Natural killer cell (primary cell): ENCODE results near the gene MACROD2. TPM values are rescaled to one million over a fixed set of nuclear protein-coding genes. Genes with fewer than 3 reads are reported as not detected.

Experiments
- ATAC-seq, 3 donors: fragments of 150-1000 bp in 2 of 3; fragments of 200-7000 bp in 1 of 3; cut with Tn5 transposase; 1 replicate in 1 of 3; 2 replicates in 2 of 3; pipeline ENCODE4 v1.10.0; 2021; ENCODE audit warnings: mild to moderate bottlenecking in 2 of 3, moderate library complexity in 2 of 3
- DNase-seq, 2 donors: peaks; one replicate each; pipeline versions ENCODE4 v3.0.0 to v3.0.0-alpha.2; 2013 to 2021; ENCODE audit warnings: mixed read lengths in 1 of 2
- H3K27ac ChIP-seq: one replicate; pipeline ENCODE4 v1.5.1; 2013; ENCODE audit warnings: mild to moderate bottlenecking, low read length
- H3K27me3 ChIP-seq: one replicate; pipeline ENCODE4 v1.6.1; 2013; ENCODE audit warnings: low read length; ENCODE audit not compliant: control insufficient read depth, insufficient read depth
- H3K36me3 ChIP-seq: one replicate; pipeline ENCODE4 v1.6.1; 2013; ENCODE audit warnings: low read length; ENCODE audit not compliant: control insufficient read depth, insufficient read depth
- H3K4me1 ChIP-seq: one replicate; pipeline ENCODE4 v1.6.1; 2013; ENCODE audit warnings: low read length; ENCODE audit not compliant: control insufficient read depth, insufficient read depth
- H3K4me3 ChIP-seq: one replicate; pipeline ENCODE4 v1.5.1; 2013; ENCODE audit warnings: low read length
- H3K9me3 ChIP-seq: one replicate; pipeline ENCODE4 v1.6.1; 2013; ENCODE audit warnings: low read length; ENCODE audit not compliant: control insufficient read depth, insufficient read depth
- H3K27ac Mint-ChIP-seq, 2 donors: one replicate each; pipeline ENCODE4 v1.8.0; 2022; ENCODE audit warnings: mild to moderate bottlenecking in 2 of 2, mixed read lengths in 2 of 2, moderate library complexity in 1 of 2
- H3K27me3 Mint-ChIP-seq, 2 donors: one replicate each; pipeline ENCODE4 v1.8.0; 2022; ENCODE audit warnings: low read depth in 2 of 2, mixed read lengths in 2 of 2
- H3K36me3 Mint-ChIP-seq: one replicate; pipeline ENCODE4 v1.8.0; 2022; ENCODE audit warnings: mixed read lengths
- H3K4me1 Mint-ChIP-seq, 2 donors: one replicate each; pipeline ENCODE4 v1.8.0; 2022; ENCODE audit warnings: mixed read lengths in 2 of 2
- H3K4me3 Mint-ChIP-seq: one replicate; pipeline ENCODE4 v1.8.0; 2022; ENCODE audit warnings: mild to moderate bottlenecking, moderate library complexity, mixed read lengths
- H3K9me3 Mint-ChIP-seq, 2 donors: one replicate each; pipeline ENCODE4 v1.8.0; 2022; ENCODE audit warnings: mixed read lengths in 2 of 2
- WGBS: methylation state at CpG from one replicate; pipeline ENCODE4 v1.1.7; 2013; ENCODE audit warnings: missing lambda C conversion rate; ENCODE audit not compliant: insufficient coverage; 5-methylcytosine and 5-hydroxymethylcytosine counted together
- intact Hi-C: fragments of 100-400 bp; cut with micrococcal nuclease; formaldehyde crosslinking; loops from one replicate; pipeline ENCODE4 v1.14.2; 2022
- total RNA-seq, 4 donors: library from RNA; stranded (reverse); fragments of 120-200 nt in 1 of 4; gene quantifications; one replicate each; pipeline versions ENCODE4 v1.2.3 to v1.2.4, GENCODE V29; 2013 to 2022
- TF ChIP-seq, protein P1 (sequence below): fragments of 200-600 bp; IDR thresholded peaks from one replicate; pipeline ENCODE4 v1.8.0; 2022; ENCODE audit warnings: antibody characterized with exemption

The MACROD2 gene
- total RNA-seq, 3 donors from 2014 or later (not counting 1 experiment from before 2014, with no cell fraction given), result 0.19 to 0.88 TPM; not detected in 1

DNA sequence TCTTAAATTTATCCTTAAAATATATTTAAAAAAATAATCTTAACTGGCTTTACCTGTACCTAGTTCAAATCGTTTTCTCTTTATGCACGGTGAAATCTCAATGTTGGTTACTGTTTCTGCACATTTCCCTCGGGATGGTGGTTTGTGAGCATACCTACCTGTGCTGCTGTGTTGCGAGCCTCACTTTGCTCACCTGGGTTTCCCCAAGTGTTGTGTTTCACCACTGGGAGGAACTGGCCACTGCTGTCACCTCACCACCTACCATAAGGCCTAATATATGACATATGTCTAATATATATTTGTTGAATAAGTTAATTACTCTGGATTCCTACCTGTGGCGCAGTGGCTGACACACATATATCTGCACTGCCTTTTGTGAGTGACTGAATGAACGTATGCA lies 835.6 kb downstream of the MACROD2 start:
- no peaks in the 10 kb centered on the region for H3K36me3 Mint-ChIP-seq
- peaks cover 5% of the 10 kb centered on the region for H3K9me3 ChIP-seq
- no peak overlapping the region for H3K4me3 Mint-ChIP-seq
- no peaks in the 10 kb centered on the region for H3K4me1 ChIP-seq
- no peaks in the 10 kb centered on the region for H3K27me3 Mint-ChIP-seq
- no peaks in the 10 kb centered on the region for H3K27me3 ChIP-seq
- H3K9me3 Mint-ChIP-seq, result peaks cover 2% of the 10 kb centered on the region in 2 donors
- H3K27ac ChIP-seq, result no peak overlapping the region
- no peak overlapping the region for H3K27ac Mint-ChIP-seq
- intact Hi-C loops, result no loop called here
- TF ChIP-seq, protein P1, sequence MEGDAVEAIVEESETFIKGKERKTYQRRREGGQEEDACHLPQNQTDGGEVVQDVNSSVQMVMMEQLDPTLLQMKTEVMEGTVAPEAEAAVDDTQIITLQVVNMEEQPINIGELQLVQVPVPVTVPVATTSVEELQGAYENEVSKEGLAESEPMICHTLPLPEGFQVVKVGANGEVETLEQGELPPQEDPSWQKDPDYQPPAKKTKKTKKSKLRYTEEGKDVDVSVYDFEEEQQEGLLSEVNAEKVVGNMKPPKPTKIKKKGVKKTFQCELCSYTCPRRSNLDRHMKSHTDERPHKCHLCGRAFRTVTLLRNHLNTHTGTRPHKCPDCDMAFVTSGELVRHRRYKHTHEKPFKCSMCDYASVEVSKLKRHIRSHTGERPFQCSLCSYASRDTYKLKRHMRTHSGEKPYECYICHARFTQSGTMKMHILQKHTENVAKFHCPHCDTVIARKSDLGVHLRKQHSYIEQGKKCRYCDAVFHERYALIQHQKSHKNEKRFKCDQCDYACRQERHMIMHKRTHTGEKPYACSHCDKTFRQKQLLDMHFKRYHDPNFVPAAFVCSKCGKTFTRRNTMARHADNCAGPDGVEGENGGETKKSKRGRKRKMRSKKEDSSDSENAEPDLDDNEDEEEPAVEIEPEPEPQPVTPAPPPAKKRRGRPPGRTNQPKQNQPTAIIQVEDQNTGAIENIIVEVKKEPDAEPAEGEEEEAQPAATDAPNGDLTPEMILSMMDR, result no peak
- DNase-seq (no peak), ATAC-seq (no peak)
- no peaks in the 10 kb centered on the region for H3K36me3 ChIP-seq
- no peaks in the 10 kb centered on the region for H3K4me1 Mint-ChIP-seq
- H3K4me3 ChIP-seq, result no peak overlapping the region
- WGBS, result 82% methylated on average over 6 of the region's 6 CpGs

DNA sequence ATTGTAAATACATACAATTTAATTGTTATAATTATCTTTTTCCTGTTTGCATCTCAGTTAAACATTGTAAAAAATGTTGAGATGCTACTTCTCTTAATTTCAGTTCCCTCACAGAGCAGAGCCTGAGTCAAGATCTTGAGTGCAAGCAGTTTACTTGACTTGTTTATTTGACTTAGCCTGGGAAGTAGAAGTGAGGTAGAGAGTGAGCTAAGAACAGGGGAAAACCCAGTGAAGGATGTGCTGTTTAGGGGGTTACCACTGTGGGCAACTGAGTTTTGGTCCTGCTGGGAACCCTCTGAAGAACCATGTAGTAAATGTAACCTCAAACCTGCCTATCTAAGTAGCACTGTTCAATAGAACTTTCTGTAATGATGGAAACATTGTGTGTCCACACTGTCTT lies 837.3 kb downstream of the MACROD2 start:
- Histone ChIP-seq H3K4me1 (no peaks in the 10 kb centered on the region), H3K27me3 (no peaks in the 10 kb centered on the region), H3K9me3 (peaks cover 5% of the 10 kb centered on the region), H3K36me3 (no peaks in the 10 kb centered on the region), H3K4me3 (no peak overlapping the region), H3K27ac (no peak overlapping the region)
- H3K4me1 Mint-ChIP-seq, result no peaks in the 10 kb centered on the region
- ATAC-seq, result no peak
- H3K36me3 Mint-ChIP-seq, result no peaks in the 10 kb centered on the region
- intact Hi-C loops, result no loop called here
- no peaks in the 10 kb centered on the region for H3K27me3 Mint-ChIP-seq
- TF ChIP-seq, protein P1, result no peak
- H3K9me3 Mint-ChIP-seq, result peaks cover 2 to 4% of the 10 kb centered on the region in 2 donors
- no peak overlapping the region for H3K4me3 Mint-ChIP-seq
- H3K27ac Mint-ChIP-seq, result no peak overlapping the region
- DNase-seq, result no peak

DNA sequence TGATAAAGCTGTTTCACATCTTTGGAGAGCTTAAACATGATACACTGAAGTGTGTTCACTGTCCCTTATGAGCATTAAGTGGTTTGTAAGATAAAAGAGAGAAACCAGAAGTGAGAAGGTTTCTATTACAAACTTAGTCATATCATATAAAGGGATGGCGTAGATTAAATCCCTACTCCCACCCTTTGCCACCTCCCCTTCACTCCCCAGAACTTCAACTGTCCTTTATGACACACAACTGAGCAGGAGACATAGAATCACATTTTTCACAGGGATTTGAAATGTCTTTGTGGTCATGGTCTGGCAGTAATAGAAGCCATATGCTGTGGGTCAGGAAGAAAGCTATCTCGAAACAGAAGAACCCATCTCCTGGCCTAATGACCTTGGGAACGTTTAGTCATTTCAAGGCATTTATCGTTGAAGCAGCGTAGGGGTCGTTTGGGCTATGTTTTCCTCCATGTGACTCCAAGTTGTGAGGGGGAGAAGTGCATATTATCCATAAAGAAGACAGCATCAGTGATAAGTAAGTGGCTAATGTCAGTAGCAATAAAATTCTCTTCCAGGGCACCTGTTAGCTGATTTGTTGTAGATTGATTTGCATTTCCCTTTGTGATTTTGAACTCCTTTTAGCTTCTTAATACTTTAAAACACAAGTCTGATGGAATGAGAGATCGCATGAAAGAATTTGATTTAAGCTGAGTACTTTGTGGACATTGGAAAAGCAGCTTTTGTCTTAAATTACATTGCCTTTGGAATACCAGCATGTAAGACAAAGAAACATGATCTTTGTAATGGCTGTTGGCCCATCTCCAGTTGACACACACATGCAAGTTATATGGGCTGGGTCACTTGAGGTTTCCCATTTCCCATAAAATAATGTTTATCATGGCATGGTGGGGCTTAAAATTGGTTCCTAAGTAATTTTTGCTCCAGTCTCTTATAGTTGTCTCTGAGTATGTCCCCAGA lies 843.6 kb downstream of the MACROD2 start:
- Mint-ChIP-seq H3K9me3 (peaks cover 2 to 4% of the 10 kb centered on the region in 2 donors), H3K36me3 (no peaks in the 10 kb centered on the region), H3K4me1 (no peaks in the 10 kb centered on the region), H3K27me3 (no peaks in the 10 kb centered on the region), H3K27ac (no peak overlapping the region), H3K4me3 (no peak overlapping the region)
- H3K36me3 ChIP-seq, result no peaks in the 10 kb centered on the region
- no peak overlapping the region for H3K4me3 ChIP-seq
- no peaks in the 10 kb centered on the region for H3K9me3 ChIP-seq
- no peak overlapping the region for H3K27ac ChIP-seq
- no peaks in the 10 kb centered on the region for H3K27me3 ChIP-seq
- intact Hi-C loops, result no loop called here
- 76% methylated on average over 6 of the region's 7 CpGs for WGBS
- DNase-seq (no peak), ATAC-seq (no peak)
- H3K4me1 ChIP-seq, result no peaks in the 10 kb centered on the region
- TF ChIP-seq, protein P1, result no peak
